ENCODE data around the gene PDLIM1.
"Not testable (repeated sequence)": the region's sequence is repeated elsewhere in the genome, so short reads cannot be mapped to it uniquely, and the experiment has no call there.

The PDLIM1 gene

DNA sequence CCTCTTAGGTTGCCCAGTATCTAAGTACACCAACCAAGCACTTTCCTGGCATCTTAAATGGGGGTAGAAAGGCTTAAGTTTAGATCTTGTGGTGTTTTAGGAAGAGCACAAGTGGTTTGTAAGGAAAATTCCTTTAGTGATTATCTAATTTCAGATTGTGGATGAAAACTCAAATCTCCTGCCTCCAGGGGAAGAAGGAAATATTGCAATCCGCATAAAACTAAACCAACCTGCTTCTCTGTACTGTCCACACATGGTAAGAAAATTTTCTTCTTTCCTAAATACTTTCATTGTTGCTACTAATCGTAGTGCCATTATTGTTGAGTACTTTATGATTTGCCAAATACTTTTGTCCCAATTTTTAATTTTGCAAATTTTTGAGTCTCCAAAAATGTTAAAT is 65.7 kb downstream of the PDLIM1 start:
- DNase-seq: no peak
- TF ChIP-seq POLR2A (IDR thresholded peaks at IDR 0.05; ENCODE audit: low read length): no peak
- no peak for TF ChIP-seq GATA1 (IDR thresholded peaks at IDR 0.05; ENCODE audit: low read depth, low read length)

DNA sequence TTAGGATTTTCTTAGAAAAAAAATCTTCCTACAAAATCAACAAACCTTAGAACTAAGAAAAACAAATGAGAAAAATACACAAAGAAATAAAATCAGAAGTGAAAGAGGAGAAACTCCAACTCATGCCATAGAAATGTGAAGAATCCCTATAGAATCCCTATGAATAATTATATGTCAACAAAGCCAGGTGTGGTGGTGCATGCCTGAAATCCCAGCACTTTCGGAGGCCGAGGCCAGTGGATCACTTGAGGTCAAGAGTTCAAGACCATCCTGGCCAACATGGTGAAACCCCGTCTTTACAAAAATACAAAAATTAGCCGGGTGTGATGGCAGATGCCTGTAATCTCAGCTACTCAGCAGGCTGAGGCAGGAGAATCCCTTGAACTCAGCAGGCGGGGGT is 69.7 kb downstream of the PDLIM1 start:
- DNase-seq: no peak
- no peak for TF ChIP-seq GATA1 (IDR thresholded peaks at IDR 0.05; ENCODE audit: low read depth, low read length)
- no peak for TF ChIP-seq POLR2A (IDR thresholded peaks at IDR 0.05; ENCODE audit: low read length)

DNA sequence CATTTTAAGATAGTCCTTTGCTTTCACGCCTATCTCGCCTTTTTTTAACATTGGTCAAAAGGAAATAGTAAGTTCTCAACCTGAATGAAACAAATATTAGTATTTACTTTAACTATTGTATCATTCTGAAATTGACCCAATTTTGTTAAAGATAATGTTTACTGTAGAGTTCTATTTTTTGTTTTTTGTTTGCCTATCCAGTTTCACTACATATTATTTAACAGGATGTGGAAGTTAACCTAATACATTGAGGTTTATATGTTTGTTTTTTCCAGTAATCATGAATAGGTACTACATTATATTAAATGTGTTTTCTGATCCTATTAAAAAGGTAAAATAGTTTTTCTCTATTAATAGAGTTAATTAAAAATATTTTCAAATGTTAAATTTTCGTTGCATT is 70.3 kb downstream of the PDLIM1 start:
- TF ChIP-seq POLR2A (IDR thresholded peaks at IDR 0.05; ENCODE audit: low read length): no peak
- TF ChIP-seq GATA1 (IDR thresholded peaks at IDR 0.05; ENCODE audit: low read depth, low read length): no peak
- DNase-seq: no peak

DNA sequence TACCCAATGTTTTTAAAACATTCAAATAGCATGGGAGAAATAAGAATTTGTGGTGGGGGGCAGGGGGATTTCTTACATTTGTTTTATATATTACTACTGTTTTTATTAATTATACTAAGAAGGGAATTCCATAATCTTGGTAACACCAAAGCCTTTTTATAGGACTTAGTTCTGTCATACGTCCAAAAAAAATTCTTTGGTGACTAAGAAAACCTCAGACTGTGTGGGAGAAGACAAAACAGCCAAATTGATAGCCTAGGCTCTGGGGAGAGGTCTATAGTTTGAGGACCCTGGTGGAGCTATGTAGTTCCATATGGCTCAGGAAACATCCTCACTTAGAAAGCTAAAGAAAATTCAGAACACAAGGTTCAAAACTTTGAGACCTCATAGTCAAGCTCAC is 73.3 kb downstream of the PDLIM1 start:
- no peak for TF ChIP-seq GATA1 (IDR thresholded peaks at IDR 0.05; ENCODE audit: low read depth, low read length)
- no peak for TF ChIP-seq POLR2A (IDR thresholded peaks at IDR 0.05; ENCODE audit: low read length)
- DNase-seq: no peak

DNA sequence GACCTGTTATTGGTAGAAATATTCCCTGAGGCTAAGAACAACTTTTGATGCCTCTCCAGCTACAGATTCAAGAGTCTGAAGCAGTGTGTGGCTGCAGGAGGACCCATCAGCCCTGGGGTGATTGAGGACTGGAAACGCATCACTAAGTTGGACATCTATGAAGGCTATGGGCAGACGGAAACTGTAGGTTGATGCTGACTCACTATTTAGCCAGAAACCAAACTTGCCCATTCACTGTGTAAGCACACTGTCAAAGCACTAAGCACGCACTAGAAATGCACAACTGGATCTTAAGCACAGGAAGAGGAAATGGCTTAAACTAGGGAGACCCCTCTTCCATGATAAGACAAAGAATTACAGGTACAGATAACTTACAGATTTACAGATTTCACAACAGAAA is 76.0 kb downstream of the PDLIM1 start:
- no peak for DNase-seq
- TF ChIP-seq GATA1 (IDR thresholded peaks at IDR 0.05; ENCODE audit: low read depth, low read length) (no peak), POLR2A (IDR thresholded peaks at IDR 0.05; ENCODE audit: low read length) (no peak)

DNA sequence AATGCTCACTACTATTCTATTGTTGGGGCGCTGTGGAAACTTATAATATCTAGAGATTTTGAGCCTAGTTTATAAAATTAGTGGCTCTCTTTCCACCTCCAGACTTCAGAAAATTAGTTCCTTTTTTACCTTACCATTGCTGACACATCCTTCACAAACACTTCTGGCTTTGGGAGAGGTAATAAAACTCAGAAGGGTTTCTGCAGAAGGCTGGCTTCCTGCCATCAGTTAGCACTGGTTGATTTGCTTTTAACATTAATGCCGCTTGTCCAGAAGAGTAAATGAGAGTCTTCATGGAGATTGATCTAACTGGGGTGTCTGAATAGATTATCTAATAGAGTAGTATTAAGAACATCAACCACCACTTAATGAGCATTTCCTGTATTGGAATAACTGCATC is 76.4 kb downstream of the PDLIM1 start:
- TF ChIP-seq GATA1 (IDR thresholded peaks at IDR 0.05; ENCODE audit: low read depth, low read length) (no peak), POLR2A (IDR thresholded peaks at IDR 0.05; ENCODE audit: low read length) (no peak)
- no peak for DNase-seq

DNA sequence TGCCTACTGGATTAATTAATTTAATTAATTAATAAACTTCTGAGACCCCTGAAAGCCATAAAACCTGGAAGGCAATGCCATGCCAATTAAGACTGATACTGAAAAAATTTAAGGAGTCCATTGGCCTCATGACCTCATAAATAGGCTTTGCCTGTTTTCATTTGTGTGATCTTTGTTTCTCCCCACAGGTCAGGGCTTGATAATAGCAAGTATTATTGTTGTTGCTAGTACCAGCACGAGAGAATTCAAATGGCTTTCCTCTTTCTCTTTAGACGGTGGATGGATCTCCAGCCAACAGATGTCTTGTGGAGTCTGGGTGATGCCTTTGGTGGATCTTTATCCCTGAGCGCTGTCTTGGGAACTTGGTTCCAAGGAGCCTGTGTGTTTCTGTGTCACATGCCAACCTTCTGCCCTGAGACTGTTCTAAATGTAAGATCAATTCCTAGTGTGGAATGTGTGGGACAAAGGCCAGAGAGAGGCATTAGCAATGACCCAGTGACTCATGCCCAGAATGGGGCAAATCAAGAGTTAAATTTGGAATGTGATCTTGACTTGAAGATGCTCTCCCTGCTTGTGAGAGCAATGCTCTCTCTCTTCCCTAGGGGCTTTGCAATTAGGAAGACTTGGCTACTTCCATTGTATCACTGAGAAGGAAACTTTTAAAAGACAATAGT is 79.1 kb downstream of the PDLIM1 start:
- TF ChIP-seq GATA1 (IDR thresholded peaks at IDR 0.05; ENCODE audit: low read depth, low read length) (no peak), POLR2A (IDR thresholded peaks at IDR 0.05; ENCODE audit: low read length) (no peak)
- DNase-seq: no peak

DNA sequence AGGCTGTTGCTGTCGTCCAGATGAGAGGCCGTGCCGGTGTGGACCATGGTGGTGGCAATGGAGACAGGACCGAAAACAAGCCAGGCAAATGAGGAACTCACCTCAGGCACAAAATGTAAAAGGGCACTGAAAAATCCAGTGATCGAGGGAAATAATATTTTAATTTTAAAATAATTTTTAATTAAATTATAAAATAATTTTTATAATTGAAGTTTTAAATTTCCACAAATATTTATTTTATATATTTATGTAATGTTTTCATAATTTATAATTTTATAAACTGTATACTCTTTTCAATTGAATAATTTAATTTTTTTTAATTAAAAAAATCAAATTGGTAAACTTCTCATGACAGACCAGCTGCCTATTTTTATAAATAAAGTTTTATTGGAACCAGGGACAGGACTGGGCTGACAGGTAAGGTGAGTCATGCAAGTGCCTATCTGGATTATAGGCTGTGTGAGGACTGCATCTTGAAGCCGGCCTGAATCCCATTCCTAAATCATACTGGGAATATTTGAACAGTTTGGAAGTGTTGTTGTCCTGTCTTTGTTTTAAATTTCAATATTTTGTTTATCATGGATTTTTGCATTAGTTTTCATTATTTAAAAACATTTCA is 81.2 kb downstream of the PDLIM1 start:
- no peak for DNase-seq
- TF ChIP-seq POLR2A (IDR thresholded peaks at IDR 0.05; ENCODE audit: low read length) (no peak), GATA1 (IDR thresholded peaks at IDR 0.05; ENCODE audit: low read depth, low read length) (no peak)

DNA sequence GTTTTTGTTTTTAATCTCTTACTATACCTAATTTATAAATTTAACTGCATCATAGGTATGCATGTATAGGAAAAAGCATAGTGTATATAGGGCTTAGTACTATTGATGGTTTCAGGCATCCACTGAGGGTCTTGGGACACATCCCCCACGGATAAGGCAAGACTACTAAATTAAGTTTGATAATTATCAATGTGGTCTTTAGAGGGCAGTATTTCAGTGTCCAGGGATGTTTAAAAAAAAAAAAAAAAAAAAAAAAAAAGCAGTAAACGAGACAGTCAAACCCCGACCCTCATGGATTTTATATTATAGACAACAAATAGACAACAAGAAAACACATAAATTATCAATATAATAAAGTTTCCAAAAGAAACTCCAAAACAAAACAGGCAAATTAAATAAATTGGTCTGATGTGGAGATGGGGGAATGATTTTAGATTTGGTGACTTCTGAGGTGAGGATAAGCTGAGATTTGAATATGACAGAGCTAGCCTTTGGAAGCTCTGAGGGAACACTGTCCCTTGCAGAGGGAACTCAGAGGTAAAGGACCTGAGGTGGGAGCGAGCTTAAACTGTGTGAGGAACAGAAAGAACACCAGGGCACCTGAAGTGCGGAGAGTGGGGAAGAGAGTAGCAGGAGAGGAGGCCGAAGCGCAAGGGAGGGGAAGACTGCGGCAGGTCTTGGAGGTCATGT is 82.0 kb downstream of the PDLIM1 start:
- TF ChIP-seq POLR2A (IDR thresholded peaks at IDR 0.05; ENCODE audit: low read length) (no peak), GATA1 (IDR thresholded peaks at IDR 0.05; ENCODE audit: low read depth, low read length) (no peak)
- no peak for DNase-seq

DNA sequence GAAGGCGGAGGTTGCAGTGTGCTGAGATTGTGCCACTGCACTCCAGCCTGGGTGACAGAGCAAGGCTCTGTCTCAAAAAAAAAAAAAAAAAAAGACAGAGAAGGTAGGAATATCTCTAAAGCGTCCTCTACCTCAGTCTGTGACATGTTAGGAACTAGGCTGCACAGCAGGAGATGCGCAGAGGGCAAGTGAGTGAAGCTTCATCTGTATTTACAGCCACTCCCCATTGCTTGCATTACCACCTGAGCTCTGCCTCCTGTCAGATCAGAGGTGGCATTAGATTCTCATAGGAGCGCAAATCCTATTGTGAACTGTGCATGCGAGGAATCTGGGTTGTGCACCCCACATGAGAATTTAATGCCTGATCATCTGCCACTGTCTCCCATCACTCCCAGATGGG is 87.9 kb downstream of the PDLIM1 start:
- DNase-seq: not testable (repeated sequence)

DNA sequence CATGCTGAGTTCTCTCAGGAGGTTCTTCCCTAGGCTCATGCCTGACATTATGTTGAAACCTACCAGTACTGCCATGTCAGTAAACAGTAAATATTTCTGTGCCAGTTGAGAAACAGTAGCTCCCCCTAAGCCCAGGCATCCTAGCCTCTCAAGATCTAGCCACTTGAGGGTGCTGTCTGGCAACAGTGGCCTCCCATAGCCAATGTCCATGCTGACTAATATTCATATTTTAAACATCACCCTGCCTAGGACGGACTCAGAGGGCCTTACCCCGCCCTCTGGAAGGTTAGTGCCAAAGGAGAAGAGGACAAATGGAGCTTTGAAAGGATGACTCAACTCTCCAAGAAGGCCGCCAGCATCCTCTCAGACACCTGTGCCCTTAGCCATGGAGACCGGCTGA is 89.1 kb downstream of the PDLIM1 start:
- no peak for DNase-seq
- TF ChIP-seq POLR2A (IDR thresholded peaks at IDR 0.05; ENCODE audit: low read length) (no peak), GATA1 (IDR thresholded peaks at IDR 0.05; ENCODE audit: low read depth, low read length) (no peak)

DNA sequence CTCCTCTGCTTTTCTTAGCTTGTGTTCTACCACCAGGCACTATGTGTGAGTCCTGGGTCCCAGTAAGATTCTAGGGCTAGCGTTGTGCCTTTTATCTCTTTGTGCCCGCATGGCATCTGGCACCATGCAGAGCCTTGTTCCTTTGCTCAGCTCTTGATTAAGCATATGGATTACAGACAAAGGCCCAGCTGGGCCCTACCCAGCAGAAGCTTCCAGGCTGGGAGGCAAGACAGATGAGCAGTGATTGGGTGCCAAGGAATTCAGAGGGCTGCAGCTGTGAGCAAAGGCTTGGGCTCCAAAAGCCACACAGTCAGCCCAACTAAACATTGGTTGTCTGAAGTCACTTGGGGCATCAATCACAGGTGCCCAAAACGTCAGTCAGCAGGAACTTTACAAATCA is 94.8 kb downstream of the PDLIM1 start:
- no peak for TF ChIP-seq GATA1 (IDR thresholded peaks at IDR 0.05; ENCODE audit: low read depth, low read length)
- no peak for TF ChIP-seq POLR2A (IDR thresholded peaks at IDR 0.05; ENCODE audit: low read length)
- no peak for DNase-seq

DNA sequence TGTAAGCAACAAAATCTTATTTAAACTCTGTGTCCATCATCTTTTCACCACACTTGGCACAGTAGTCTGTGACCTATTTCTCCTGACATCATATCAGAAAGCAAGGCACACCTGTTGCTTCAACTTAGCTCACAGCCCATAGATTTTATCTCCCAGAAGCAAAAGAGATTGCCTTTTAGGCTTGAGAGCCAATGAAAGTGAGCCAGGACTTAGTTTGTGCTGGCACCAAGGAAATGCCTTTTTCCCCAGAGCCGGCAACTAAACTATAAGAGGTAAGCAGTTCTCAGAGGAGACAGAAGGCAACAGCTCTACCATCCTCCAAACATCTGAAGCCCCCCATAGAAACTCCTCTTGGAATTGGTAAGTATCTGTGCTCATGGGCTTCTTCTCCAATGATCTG is 96.9 kb downstream of the PDLIM1 start, which contains the start of gene ACSM6:
ACSM6 (plus strand) TSS at position 295 of the 400 bp plus-strand sequence. CDS start 248 bp downstream, outside the sequence.
- no peak for DNase-seq
- TF ChIP-seq GATA1 (IDR thresholded peaks at IDR 0.05; ENCODE audit: low read depth, low read length): no peak
- TF ChIP-seq POLR2A (IDR thresholded peaks at IDR 0.05; ENCODE audit: low read length): no peak

DNA sequence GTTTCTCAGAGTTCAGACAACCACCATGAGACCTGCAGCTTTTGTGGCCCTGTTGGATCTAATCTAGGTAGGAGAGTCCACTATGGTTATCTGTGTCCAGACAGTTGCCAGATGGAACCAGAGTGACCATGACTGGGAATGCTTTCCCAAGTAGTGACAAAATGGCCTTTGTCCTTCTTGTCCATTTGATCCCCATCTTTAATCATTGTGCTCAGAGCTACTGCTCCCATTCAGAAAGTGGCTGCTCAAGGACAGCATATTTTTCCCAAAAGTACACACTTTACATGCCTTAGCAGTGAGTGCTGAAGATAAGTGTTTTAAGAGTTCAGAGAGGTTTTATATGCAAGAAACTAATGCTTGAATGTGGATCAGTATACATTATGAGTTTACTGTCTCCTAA is 102.2 kb downstream of the PDLIM1 start:
- TF ChIP-seq POLR2A (IDR thresholded peaks at IDR 0.05; ENCODE audit: low read length) (no peak), GATA1 (IDR thresholded peaks at IDR 0.05; ENCODE audit: low read depth, low read length) (no peak)
- DNase-seq: no peak

DNA sequence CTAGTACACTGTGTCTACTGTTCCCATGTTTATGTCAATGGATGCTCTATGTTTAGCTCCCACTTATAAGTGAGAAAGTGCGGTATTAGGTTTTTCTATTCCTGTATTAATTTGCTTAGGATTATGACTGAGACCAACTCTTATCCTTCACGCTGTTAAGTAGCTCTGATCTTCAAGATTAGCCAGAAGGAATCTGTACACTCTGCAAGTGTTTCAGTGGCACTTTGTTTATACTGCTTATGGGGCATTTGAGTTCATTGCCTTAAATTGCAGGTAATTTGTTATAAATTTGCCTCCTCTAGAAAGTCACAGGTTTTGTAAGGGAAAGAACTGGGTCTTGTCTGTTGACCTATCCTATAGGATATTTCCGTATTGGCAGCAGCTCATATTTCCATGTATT is 103.2 kb downstream of the PDLIM1 start:
- DNase-seq: no peak
- TF ChIP-seq GATA1 (IDR thresholded peaks at IDR 0.05; ENCODE audit: low read depth, low read length) (no peak), POLR2A (IDR thresholded peaks at IDR 0.05; ENCODE audit: low read length) (no peak)
